Measurements from ENCODE around the gene LFNG. TPM values are rescaled to one million over a fixed set of nuclear protein-coding genes. Genes with fewer than 3 reads are reported as not detected.

The LFNG gene
- total RNA-seq, 1 experiment from 2014 or later = 2.4 TPM

GRCh38 chr7:2476776-2477446, 42.7 kb upstream of the LFNG start:
- ChIA-PET CTCF (interaction anchor here (2.4 kb wide), 1 partner anchor 8 kb away, joined by 5 read pairs; no protein-coding TSS in a partner anchor), POLR2A (no interaction called here)
- Mint-ChIP-seq H3K27me3 (ENCODE audit: insufficient read depth, unreplicated experiment) (no peaks in the 10 kb centered on the region), H3K9me3 (ENCODE audit: unreplicated experiment) (no peaks in the 10 kb centered on the region), H3K4me3 (ENCODE audit: unreplicated experiment) (no peak overlapping the region), H3K4me1 (ENCODE audit: insufficient read depth, unreplicated experiment) (no peaks in the 10 kb centered on the region), H3K36me3 (ENCODE audit: insufficient read depth, unreplicated experiment) (no peaks in the 10 kb centered on the region), H3K27ac (ENCODE audit: low read depth, unreplicated experiment) (no peak overlapping the region)
- BruUV-seq (replicated peaks) = no TSS peak
- no peak for DNase-seq (ENCODE audit: unreplicated experiment)
- no peak for TF ChIP-seq CTCF (IDR thresholded peaks at IDR 0.05; ENCODE audit: unreplicated experiment)
- intact Hi-C loops (cut with micrococcal nuclease) = loop anchor here (1.0 to 5.0 kb wide), 2 partner anchors 80 to 204 kb away; partner anchors contain the start of genes BRAT1 and IQCE

GRCh38 chr7:2477447-2478398, 41.9 kb upstream of the LFNG start:
- ChIA-PET POLR2A (no interaction called here), CTCF (interaction anchor here (2.4 kb wide), 1 partner anchor 9 kb away, joined by 5 read pairs; no protein-coding TSS in a partner anchor)
- no TSS peak for BruUV-seq (replicated peaks)
- H3K27me3 Mint-ChIP-seq (ENCODE audit: insufficient read depth, unreplicated experiment) = no peaks in the 10 kb centered on the region
- intact Hi-C loops (cut with micrococcal nuclease) = loop anchor here (1.0 to 5.0 kb wide), 2 partner anchors 80 to 204 kb away; partner anchors contain the start of genes BRAT1 and IQCE
- H3K4me3 Mint-ChIP-seq (ENCODE audit: unreplicated experiment) = no peak overlapping the region
- TF ChIP-seq CTCF (IDR thresholded peaks at IDR 0.05; ENCODE audit: unreplicated experiment) = peak; percentile 78
- H3K9me3 Mint-ChIP-seq (ENCODE audit: unreplicated experiment) = no peaks in the 10 kb centered on the region
- no peaks in the 10 kb centered on the region for H3K4me1 Mint-ChIP-seq (ENCODE audit: insufficient read depth, unreplicated experiment)
- no peaks in the 10 kb centered on the region for H3K36me3 Mint-ChIP-seq (ENCODE audit: insufficient read depth, unreplicated experiment)
- H3K27ac Mint-ChIP-seq (ENCODE audit: low read depth, unreplicated experiment) = peak overlapping the region; percentile 27
- DNase-seq (ENCODE audit: unreplicated experiment) = peak; percentile 61

GRCh38 chr7:2478399-2478785, 41.2 kb upstream of the LFNG start:
- no peaks in the 10 kb centered on the region for H3K36me3 Mint-ChIP-seq (ENCODE audit: insufficient read depth, unreplicated experiment)
- ChIA-PET POLR2A (no interaction called here), CTCF (interaction anchor here (0.6 to 2.4 kb wide), 2 partner anchors 9 to 88 kb away, joined by 4 to 5 read pairs; no protein-coding TSS in a partner anchor)
- H3K27ac Mint-ChIP-seq (ENCODE audit: low read depth, unreplicated experiment) = peak overlapping the region; percentile 27
- no peaks in the 10 kb centered on the region for H3K9me3 Mint-ChIP-seq (ENCODE audit: unreplicated experiment)
- BruUV-seq (replicated peaks) = no TSS peak
- H3K4me1 Mint-ChIP-seq (ENCODE audit: insufficient read depth, unreplicated experiment) = no peaks in the 10 kb centered on the region
- no peak for TF ChIP-seq CTCF (IDR thresholded peaks at IDR 0.05; ENCODE audit: unreplicated experiment)
- intact Hi-C loops (cut with micrococcal nuclease) = loop anchor here (5.0 kb wide), 1 partner anchor 79 kb away; the partner anchor contains the start of genes BRAT1 and IQCE
- DNase-seq (ENCODE audit: unreplicated experiment) = peak; percentile 27
- no peaks in the 10 kb centered on the region for H3K27me3 Mint-ChIP-seq (ENCODE audit: insufficient read depth, unreplicated experiment)
- no peak overlapping the region for H3K4me3 Mint-ChIP-seq (ENCODE audit: unreplicated experiment)

- Mint-ChIP-seq H3K4me1 (ENCODE audit: insufficient read depth, unreplicated experiment) (no peaks in the 10 kb centered on the region), H3K4me3 (ENCODE audit: unreplicated experiment) (no peak overlapping the region), H3K36me3 (ENCODE audit: insufficient read depth, unreplicated experiment) (no peaks in the 10 kb centered on the region), H3K27ac (ENCODE audit: low read depth, unreplicated experiment) (no peak overlapping the region), H3K27me3 (ENCODE audit: insufficient read depth, unreplicated experiment) (no peaks in the 10 kb centered on the region), H3K9me3 (ENCODE audit: unreplicated experiment) (no peaks in the 10 kb centered on the region)
- CTCF ChIA-PET = interaction anchor here (0.6 to 2.4 kb wide), 2 partner anchors 10 to 87 kb away, joined by 4 to 5 read pairs; no protein-coding TSS in a partner anchor
- no TSS peak for BruUV-seq (replicated peaks)
- TF ChIP-seq CTCF (IDR thresholded peaks at IDR 0.05; ENCODE audit: unreplicated experiment) = no peak
- POLR2A ChIA-PET = interaction anchor here (0.6 kb wide), 1 partner anchor 46 kb away, joined by 3 read pairs; no protein-coding TSS in a partner anchor
- intact Hi-C loops (cut with micrococcal nuclease) = loop anchor here (5.0 kb wide), 1 partner anchor 79 kb away; the partner anchor contains the start of genes BRAT1 and IQCE
- no peak for DNase-seq (ENCODE audit: unreplicated experiment)
Measured at GRCh38 chr7:2478800-2479199, 40.8 kb upstream of the LFNG start.

Data from MCF 10A (cell line).